PC-9 (cell line): ENCODE data around the gene S100A5. TPM values are rescaled to one million over a fixed set of nuclear protein-coding genes. Genes with fewer than 3 reads are reported as not detected.
"Not testable (repeated sequence)": the region's sequence is repeated elsewhere in the genome, so short reads cannot be mapped to it uniquely, and the experiment has no call there.

ENCODE experiments used
- BruUV-seq: library from RNA; stranded (reverse); fragments of 400-500 nt; replicated peaks from 2 replicates; lab custom pipeline; 2021; lab: Mats Ljungman, UMichigan
- CTCF ChIA-PET: fragments of 300-600 bp; sonication (Branson Sonifier 250); formaldehyde crosslinking; loops from one replicate; lab custom pipeline; 2022; ENCODE audit warnings: antibody characterized with exemption; lab: Charles Lee
- POLR2A ChIA-PET: fragments of 300-600 bp; sonication (Branson Sonifier 250); formaldehyde crosslinking; loops from one replicate; lab custom pipeline; 2022; ENCODE audit warnings: antibody characterized with exemption; ENCODE audit not compliant: unreplicated experiment; lab: Charles Lee
- DNase-seq, 2 experiments: peaks; one replicate each; pipeline versions ENCODE4 v3.0.0 to v3.0.0-alpha.2; 2015 to 2022; ENCODE audit warnings: mixed read lengths in 1 of 2
- H2AFZ ChIP-seq: fragments of 200-600 bp; sonication (generic); 2 replicates; pipeline ENCODE4 v1.8.1; 2017; ENCODE audit warnings: antibody characterized with exemption
- H3F3A ChIP-seq: fragments of 200-600 bp; sonication (generic); 2 replicates; pipeline ENCODE4 v1.8.1; 2017; ENCODE audit warnings: antibody characterized with exemption, mild to moderate bottlenecking, low read depth; ENCODE audit not compliant: insufficient read depth
- H3K27ac ChIP-seq: fragments of 200-600 bp; sonication (generic); 2 replicates; pipeline ENCODE4 v1.6.1; 2016; ENCODE audit warnings: mixed run types
- H3K27me3 ChIP-seq: fragments of 200-600 bp; sonication (generic); 2 replicates; pipeline ENCODE4 v1.6.1; 2016; ENCODE audit warnings: low read depth, mixed run types; ENCODE audit not compliant: insufficient read depth
- H3K36me3 ChIP-seq: fragments of 200-600 bp; sonication (generic); 2 replicates; pipeline ENCODE4 v1.6.1; 2016; ENCODE audit warnings: low read depth, mixed run types
- H3K4me1 ChIP-seq: fragments of 200-600 bp; sonication (generic); replicated peaks from 2 replicates; pipeline ENCODE4 v1.6.1; 2016; ENCODE audit warnings: mixed run types; ENCODE audit not compliant: insufficient read depth
- H3K4me2 ChIP-seq: fragments of 200-600 bp; sonication (generic); 2 replicates; pipeline ENCODE4 v1.6.1; 2017; ENCODE audit warnings: mixed run types
- H3K4me3 ChIP-seq: fragments of 200-600 bp; sonication (generic); 2 replicates; pipeline ENCODE4 v1.6.1; 2016; ENCODE audit warnings: mixed run types
- H3K79me2 ChIP-seq: fragments of 200-600 bp; sonication (generic); 2 replicates; pipeline ENCODE4 v1.6.1; 2017; ENCODE audit warnings: low read depth, mixed run types
- H3K9me2 ChIP-seq: fragments of 200-600 bp; sonication (generic); 2 replicates; pipeline ENCODE4 v1.8.1; 2017; ENCODE audit warnings: mild to moderate bottlenecking; ENCODE audit not compliant: insufficient read depth
- H3K9me3 ChIP-seq: fragments of 200-600 bp; sonication (generic); 2 replicates; pipeline ENCODE4 v1.8.1; 2016; ENCODE audit warnings: low read depth; ENCODE audit not compliant: insufficient read depth
- H4K20me1 ChIP-seq: fragments of 200-600 bp; sonication (generic); 2 replicates; pipeline ENCODE4 v1.8.1; 2017; ENCODE audit not compliant: insufficient read depth
- EZH2 ChIP-seq: fragments of 200-600 bp; sonication (generic); IDR thresholded peaks from 2 replicates; pipeline ENCODE4 v1.8.0; 2017; ENCODE audit warnings: antibody characterized with exemption, low read depth
- intact Hi-C: fragments of 100-400 bp; cut with micrococcal nuclease; formaldehyde crosslinking; loops from one replicate; pipeline ENCODE4 v1.10.0; 2022; ENCODE audit not compliant: unreplicated experiment
- total RNA-seq: library from RNA; stranded (reverse); gene quantifications from 2 replicates; pipeline ENCODE4 v1.2.3, GENCODE V29; 2021
- TF ChIP-seq, protein P1 (sequence below): fragments of 200-600 bp; sonication (generic); conservative IDR thresholded peaks from 2 replicates; pipeline ENCODE4 v1.6.1; 2017; ENCODE audit warnings: mixed run types, antibody characterized with exemption, mild to moderate bottlenecking, moderate library complexity

S100A5 gene
- total RNA-seq, 1 experiment from 2014 or later: 11.1 TPM

DNA sequence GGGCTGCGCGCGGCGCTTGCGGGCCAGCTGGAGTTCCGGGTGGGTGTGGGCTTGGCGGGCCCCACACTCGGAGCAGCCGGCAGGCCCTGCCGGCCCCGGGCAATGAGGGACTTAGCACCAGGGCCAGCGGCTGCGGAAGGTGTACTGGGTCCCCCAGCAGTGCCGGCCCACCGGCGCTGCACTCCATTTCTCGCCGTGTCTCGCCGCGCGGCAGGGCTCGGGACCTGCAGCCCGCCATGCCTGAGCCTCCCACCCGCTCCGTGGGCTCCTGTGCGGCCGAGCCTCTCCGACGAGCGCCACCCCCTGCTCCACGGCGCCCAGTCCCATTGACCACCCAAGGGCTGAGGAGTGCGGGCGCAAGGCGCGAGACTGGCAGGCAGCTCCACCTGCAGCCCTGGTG, 18.9 kb downstream of the S100A5 start:
- ChIA-PET POLR2A (interaction anchor here (0.6 kb wide), 1 partner anchor 10 kb away, joined by 3 read pairs; no protein-coding TSS in a partner anchor), CTCF (interaction anchor here (0.6 kb wide), 1 partner anchor 12 kb away, joined by 3 read pairs; no protein-coding TSS in a partner anchor)
- H3K4me2 ChIP-seq, H3K79me2 ChIP-seq, H3K9me3 ChIP-seq, H3K4me3 ChIP-seq, H3K27me3 ChIP-seq, H4K20me1 ChIP-seq, DNase-seq, H2AFZ ChIP-seq, H3K9me2 ChIP-seq, intact Hi-C loops, BruUV-seq, H3K27ac ChIP-seq, H3K36me3 ChIP-seq: not testable (repeated sequence)
- H3K4me1 ChIP-seq: peaks cover 16% of the 10 kb centered on the region
- H3F3A ChIP-seq: peaks cover 44% of the 10 kb centered on the region

DNA sequence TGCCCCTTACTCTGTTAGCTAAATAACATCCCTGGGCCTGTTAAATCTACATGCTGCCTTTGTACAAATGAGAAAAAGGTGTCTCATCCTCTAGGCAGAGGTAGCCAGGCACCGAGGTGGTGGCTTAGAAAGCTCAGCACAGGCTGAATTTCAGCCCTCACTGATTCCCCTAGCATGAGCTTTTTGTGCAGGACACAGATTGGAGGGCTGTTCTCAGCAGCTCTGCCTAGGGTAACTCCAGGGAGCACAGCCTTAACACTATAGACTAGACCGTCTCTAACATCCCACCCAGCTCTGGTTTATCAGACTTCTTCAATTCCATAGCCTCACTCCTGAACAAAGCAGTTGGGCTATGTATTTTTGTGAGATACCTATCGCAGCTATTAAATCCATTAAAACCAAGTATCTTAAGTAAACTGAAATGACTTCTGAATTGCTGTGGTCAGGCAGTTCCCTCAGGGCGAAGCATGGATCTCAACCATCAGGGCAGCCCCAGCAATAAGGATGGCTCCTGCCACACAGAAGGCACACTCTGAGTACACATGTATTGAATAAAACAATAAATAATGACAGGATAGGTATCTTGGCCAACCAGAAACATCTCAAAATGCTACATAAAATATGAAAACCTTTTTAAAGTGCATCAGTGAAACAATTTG, 19.8 kb downstream of the S100A5 start:
- no peaks in the 10 kb centered on the region for H3K9me2 ChIP-seq
- POLR2A ChIA-PET: interaction anchor here (0.8 kb wide), 1 partner anchor 14 kb away, joined by 3 read pairs; no protein-coding TSS in a partner anchor
- intact Hi-C loops: no loop called here
- H4K20me1 ChIP-seq: no peaks in the 10 kb centered on the region
- no TSS peak for BruUV-seq
- H3K9me3 ChIP-seq: no peaks in the 10 kb centered on the region
- H2AFZ ChIP-seq: no peak overlapping the region
- peaks cover 43% of the 10 kb centered on the region for H3F3A ChIP-seq
- peak in 1 of 2 experiments; percentile 59 for DNase-seq
- H3K4me3 ChIP-seq: no peak overlapping the region
- H3K79me2 ChIP-seq: no peaks in the 10 kb centered on the region
- CTCF ChIA-PET: interaction anchor here (0.6 kb wide), 1 partner anchor 13 kb away, joined by 3 read pairs; no protein-coding TSS in a partner anchor
- H3K27ac ChIP-seq: peak overlapping the region; percentile 16; the same call in 1 of the 2 replicates
- TF ChIP-seq EZH2: no peak
- TF ChIP-seq, protein P1, sequence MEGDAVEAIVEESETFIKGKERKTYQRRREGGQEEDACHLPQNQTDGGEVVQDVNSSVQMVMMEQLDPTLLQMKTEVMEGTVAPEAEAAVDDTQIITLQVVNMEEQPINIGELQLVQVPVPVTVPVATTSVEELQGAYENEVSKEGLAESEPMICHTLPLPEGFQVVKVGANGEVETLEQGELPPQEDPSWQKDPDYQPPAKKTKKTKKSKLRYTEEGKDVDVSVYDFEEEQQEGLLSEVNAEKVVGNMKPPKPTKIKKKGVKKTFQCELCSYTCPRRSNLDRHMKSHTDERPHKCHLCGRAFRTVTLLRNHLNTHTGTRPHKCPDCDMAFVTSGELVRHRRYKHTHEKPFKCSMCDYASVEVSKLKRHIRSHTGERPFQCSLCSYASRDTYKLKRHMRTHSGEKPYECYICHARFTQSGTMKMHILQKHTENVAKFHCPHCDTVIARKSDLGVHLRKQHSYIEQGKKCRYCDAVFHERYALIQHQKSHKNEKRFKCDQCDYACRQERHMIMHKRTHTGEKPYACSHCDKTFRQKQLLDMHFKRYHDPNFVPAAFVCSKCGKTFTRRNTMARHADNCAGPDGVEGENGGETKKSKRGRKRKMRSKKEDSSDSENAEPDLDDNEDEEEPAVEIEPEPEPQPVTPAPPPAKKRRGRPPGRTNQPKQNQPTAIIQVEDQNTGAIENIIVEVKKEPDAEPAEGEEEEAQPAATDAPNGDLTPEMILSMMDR: no peak
- H3K4me1 ChIP-seq: peaks cover 25% of the 10 kb centered on the region
- peak overlapping the region; percentile 34 for H3K4me2 ChIP-seq
- H3K36me3 ChIP-seq: no peaks in the 10 kb centered on the region
- no peaks in the 10 kb centered on the region for H3K27me3 ChIP-seq

DNA sequence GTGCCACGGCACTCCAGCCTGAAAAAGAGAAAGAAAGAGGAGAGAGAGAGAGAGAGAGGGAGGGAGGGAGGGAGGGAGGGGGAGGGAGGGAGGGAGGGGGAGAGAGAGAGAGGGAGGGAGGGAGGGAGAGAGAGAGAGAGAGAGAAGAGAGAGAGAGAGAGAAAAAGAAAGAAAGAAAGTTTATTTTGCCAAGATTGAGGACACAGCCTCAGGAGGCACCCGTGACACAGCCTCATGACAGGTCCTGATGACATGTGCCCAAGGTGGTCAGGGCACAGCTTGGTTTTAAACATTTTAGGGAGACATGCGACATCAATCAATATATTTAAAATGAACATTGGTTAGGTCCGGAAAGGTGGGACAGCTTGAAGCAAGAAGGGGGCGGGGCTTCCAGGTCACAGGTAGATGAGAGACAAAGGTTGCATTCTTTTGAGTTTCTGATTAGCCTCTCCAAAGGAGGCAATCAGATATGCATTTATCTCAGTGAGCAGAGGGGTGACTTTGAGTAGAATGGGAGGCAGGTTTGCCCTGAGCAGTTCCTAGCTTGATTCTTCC, 20.5 kb downstream of the S100A5 start:
- H3K36me3 ChIP-seq, H3K9me2 ChIP-seq, H3K9me3 ChIP-seq, DNase-seq, intact Hi-C loops, BruUV-seq, H2AFZ ChIP-seq, CTCF ChIA-PET, H4K20me1 ChIP-seq, H3K27ac ChIP-seq, H3K4me3 ChIP-seq, H3K27me3 ChIP-seq, H3K79me2 ChIP-seq: not testable (repeated sequence)
- H3F3A ChIP-seq: peaks cover 41% of the 10 kb centered on the region
- H3K4me2 ChIP-seq: peak overlapping the region; percentile 34; the same call in 1 of the 2 replicates
- peaks cover 31% of the 10 kb centered on the region for H3K4me1 ChIP-seq
- POLR2A ChIA-PET: interaction anchor here (0.6 kb wide), 2 partner anchors 15 to 46 kb away, joined by 4 to 17 read pairs; no protein-coding TSS in a partner anchor

DNA sequence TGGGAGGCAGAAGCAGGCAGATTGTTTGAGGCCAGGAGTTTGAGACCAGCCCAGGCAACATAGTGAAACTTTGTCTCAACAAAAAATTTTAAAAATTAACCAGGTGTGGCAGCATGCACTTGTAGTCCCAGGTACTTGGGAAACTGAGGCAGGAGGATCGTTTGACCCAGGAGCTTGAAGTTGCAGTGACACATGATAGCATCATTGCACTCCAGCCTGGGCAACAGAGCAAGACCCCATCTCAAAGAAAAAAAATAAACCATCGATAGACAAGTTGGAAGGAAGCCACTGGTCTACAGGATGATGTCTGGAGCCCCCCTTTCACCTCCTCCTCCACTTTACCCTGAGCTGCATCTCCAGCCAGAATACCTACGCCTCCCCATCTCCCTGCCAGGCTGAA, 21.5 kb downstream of the S100A5 start:
- DNase-seq: no peak
- Histone ChIP-seq H2AFZ (no peak overlapping the region), H3K27ac (no peak overlapping the region), H3K36me3 (no peaks in the 10 kb centered on the region), H3F3A (peaks cover 51% of the 10 kb centered on the region), H4K20me1 (no peaks in the 10 kb centered on the region), H3K27me3 (no peaks in the 10 kb centered on the region), H3K79me2 (no peaks in the 10 kb centered on the region), H3K9me3 (no peaks in the 10 kb centered on the region), H3K9me2 (no peaks in the 10 kb centered on the region), H3K4me1 (peaks cover 41% of the 10 kb centered on the region), H3K4me2 (no peak overlapping the region), H3K4me3 (no peak overlapping the region)
- ChIA-PET CTCF (interaction anchor here (0.6 kb wide), 1 partner anchor 141 kb away, joined by 6 read pairs; no protein-coding TSS in a partner anchor), POLR2A (no interaction called here)
- no peak for TF ChIP-seq EZH2
- TF ChIP-seq, protein P1: no peak
- intact Hi-C loops: loop anchor here (10.0 kb wide), 1 partner anchor 266 kb away; no protein-coding TSS in a partner anchor
- no TSS peak for BruUV-seq
